Neural progenitor cell (in vitro differentiated cells): ENCODE data around the gene PIP5K1B.

Experiments used
- EZH2 ChIP-seq: fragments of 200-600 bp; sonication (generic); IDR thresholded peaks from 2 replicates; pipeline ENCODE4 v1.6.1; 2017; ENCODE audit warnings: antibody characterized with exemption, mild to moderate bottlenecking, moderate library complexity
- TF ChIP-seq, protein P1 (sequence below): fragments of 200-600 bp; sonication (generic); IDR thresholded peaks from 2 replicates; pipeline ENCODE4 v1.5.1; 2017; ENCODE audit warnings: antibody characterized with exemption, mild to moderate bottlenecking

GRCh38 chr9:68769852-68770251 lies 64.8 kb downstream of the PIP5K1B start:
- TF ChIP-seq, protein P1, sequence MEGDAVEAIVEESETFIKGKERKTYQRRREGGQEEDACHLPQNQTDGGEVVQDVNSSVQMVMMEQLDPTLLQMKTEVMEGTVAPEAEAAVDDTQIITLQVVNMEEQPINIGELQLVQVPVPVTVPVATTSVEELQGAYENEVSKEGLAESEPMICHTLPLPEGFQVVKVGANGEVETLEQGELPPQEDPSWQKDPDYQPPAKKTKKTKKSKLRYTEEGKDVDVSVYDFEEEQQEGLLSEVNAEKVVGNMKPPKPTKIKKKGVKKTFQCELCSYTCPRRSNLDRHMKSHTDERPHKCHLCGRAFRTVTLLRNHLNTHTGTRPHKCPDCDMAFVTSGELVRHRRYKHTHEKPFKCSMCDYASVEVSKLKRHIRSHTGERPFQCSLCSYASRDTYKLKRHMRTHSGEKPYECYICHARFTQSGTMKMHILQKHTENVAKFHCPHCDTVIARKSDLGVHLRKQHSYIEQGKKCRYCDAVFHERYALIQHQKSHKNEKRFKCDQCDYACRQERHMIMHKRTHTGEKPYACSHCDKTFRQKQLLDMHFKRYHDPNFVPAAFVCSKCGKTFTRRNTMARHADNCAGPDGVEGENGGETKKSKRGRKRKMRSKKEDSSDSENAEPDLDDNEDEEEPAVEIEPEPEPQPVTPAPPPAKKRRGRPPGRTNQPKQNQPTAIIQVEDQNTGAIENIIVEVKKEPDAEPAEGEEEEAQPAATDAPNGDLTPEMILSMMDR, result no peak
- TF ChIP-seq EZH2, result no peak
